ENCODE results near the gene JAKMIP2.

Gene JAKMIP2

DNA sequence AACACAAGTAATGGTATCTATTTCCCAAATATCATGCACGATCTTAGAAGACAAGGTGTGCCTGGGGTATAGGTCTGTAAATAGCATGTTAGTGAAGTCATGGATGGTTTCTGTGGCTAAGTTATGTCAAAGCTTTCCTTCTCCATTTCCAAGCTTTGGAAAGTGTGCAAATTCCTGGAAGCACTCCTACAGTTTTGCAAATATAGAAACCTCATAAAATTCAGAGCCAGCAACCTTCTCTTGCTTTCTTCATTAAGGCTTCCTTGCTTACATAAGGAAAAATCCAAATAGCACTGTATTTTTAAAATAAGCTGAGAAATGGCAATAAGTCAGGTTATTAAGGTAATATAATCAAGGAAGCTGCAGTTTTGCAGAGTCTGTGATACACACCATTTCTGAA lies 138.1 kb downstream of the JAKMIP2 start (continued):
- TF ChIP-seq ZBTB20 (tag by site-specific recombination; IDR thresholded peaks at IDR 0.05) (no peak), ZNF707 (tag by site-specific recombination; IDR thresholded peaks at IDR 0.05) (no peak), ZNF239 (tag by site-specific recombination; IDR thresholded peaks at IDR 0.05) (no peak), ZNF473 (tag by site-specific recombination; IDR thresholded peaks at IDR 0.05) (no peak), ZNF2 (tag by site-specific recombination; IDR thresholded peaks at IDR 0.05) (no peak), ZNF184 (tag by site-specific recombination; IDR thresholded peaks at IDR 0.05) (no peak)

DNA sequence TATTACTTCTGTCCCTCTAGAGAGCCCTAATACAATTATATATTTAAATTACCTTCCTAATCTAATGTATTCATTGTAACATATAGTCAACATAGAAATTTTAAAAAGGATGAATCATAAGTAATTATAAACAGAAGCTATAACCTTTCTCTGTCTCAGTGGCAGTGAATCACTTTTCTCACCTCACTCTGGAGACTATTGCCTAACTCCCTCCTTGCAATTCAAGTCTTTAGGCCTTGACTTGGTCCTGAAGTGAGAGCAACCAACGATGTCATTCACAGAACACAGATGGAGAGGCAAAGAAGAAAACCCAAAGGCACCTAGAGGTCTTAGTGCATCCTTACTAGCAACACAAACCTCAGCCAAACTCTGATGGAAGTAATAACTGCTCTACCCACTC lies 139.4 kb downstream of the JAKMIP2 start:
- CTCF ChIA-PET, result interaction anchor here (1.2 to 2.9 kb wide), 2 partner anchors 14 to 180 kb away, joined by 4 to 9 read pairs; no protein-coding TSS in a partner anchor
- H3K9me3 ChIP-seq (ENCODE audit: control insufficient read depth, insufficient read depth, low read depth, low read length), result no peaks in the 10 kb centered on the region
- no peak overlapping the region for H3K27ac ChIP-seq (ENCODE audit: extremely low read depth, low read depth, low read length)
- POLR2A ChIA-PET, result no interaction called here
- H3K4me3 ChIP-seq (ENCODE audit: low read depth, low read length), result no peak overlapping the region
- no peaks in the 10 kb centered on the region for H3K4me1 ChIP-seq (ENCODE audit: control insufficient read depth, insufficient read depth, low read length)
- TF ChIP-seq ZFP37 (tag by site-specific recombination; IDR thresholded peaks at IDR 0.05) (no peak), ZNF529 (tag by site-specific recombination; IDR thresholded peaks at IDR 0.05; ENCODE audit: insufficient replicate concordance) (no peak), RBAK (tag by site-specific recombination; IDR thresholded peaks at IDR 0.05) (no peak), ZNF664 (tag by site-specific recombination; IDR thresholded peaks at IDR 0.05) (no peak), ZNF558 (tag by site-specific recombination; IDR thresholded peaks at IDR 0.05) (no peak), ZFP3 (tag by site-specific recombination; IDR thresholded peaks at IDR 0.05; ENCODE audit: low read depth) (no peak), ZNF138 (tag by site-specific recombination; IDR thresholded peaks at IDR 0.05; ENCODE audit: borderline replicate concordance) (no peak), ZNF610 (tag by site-specific recombination; IDR thresholded peaks at IDR 0.05; ENCODE audit: borderline replicate concordance) (no peak), ZNF221 (tag by site-specific recombination; IDR thresholded peaks at IDR 0.05; ENCODE audit: borderline replicate concordance) (no peak), ZNF214 (tag by site-specific recombination; IDR thresholded peaks at IDR 0.05; ENCODE audit: borderline replicate concordance) (no peak), ZNF112 (tag by site-specific recombination; IDR thresholded peaks at IDR 0.05) (no peak), ZNF132 (tag by site-specific recombination; IDR thresholded peaks at IDR 0.05; ENCODE audit: borderline replicate concordance) (no peak), ZNF768 (tag by site-specific recombination; IDR thresholded peaks at IDR 0.05) (no peak), ZNF140 (tag by site-specific recombination; IDR thresholded peaks at IDR 0.05) (no peak)
- TF ChIP-seq, protein P1, sequence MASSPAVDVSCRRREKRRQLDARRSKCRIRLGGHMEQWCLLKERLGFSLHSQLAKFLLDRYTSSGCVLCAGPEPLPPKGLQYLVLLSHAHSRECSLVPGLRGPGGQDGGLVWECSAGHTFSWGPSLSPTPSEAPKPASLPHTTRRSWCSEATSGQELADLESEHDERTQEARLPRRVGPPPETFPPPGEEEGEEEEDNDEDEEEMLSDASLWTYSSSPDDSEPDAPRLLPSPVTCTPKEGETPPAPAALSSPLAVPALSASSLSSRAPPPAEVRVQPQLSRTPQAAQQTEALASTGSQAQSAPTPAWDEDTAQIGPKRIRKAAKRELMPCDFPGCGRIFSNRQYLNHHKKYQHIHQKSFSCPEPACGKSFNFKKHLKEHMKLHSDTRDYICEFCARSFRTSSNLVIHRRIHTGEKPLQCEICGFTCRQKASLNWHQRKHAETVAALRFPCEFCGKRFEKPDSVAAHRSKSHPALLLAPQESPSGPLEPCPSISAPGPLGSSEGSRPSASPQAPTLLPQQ (tag by site-specific recombination; IDR thresholded peaks at IDR 0.05), result no peak
- TF ChIP-seq, protein P2, sequence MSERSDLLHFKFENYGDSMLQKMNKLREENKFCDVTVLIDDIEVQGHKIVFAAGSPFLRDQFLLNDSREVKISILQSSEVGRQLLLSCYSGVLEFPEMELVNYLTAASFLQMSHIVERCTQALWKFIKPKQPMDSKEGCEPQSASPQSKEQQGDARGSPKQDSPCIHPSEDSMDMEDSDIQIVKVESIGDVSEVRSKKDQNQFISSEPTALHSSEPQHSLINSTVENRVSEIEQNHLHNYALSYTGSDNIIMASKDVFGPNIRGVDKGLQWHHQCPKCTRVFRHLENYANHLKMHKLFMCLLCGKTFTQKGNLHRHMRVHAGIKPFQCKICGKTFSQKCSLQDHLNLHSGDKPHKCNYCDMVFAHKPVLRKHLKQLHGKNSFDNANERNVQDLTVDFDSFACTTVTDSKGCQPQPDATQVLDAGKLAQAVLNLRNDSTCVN (tag by site-specific recombination; optimal IDR thresholded peaks at IDR 0.05), result no peak
- TF ChIP-seq, protein P3, sequence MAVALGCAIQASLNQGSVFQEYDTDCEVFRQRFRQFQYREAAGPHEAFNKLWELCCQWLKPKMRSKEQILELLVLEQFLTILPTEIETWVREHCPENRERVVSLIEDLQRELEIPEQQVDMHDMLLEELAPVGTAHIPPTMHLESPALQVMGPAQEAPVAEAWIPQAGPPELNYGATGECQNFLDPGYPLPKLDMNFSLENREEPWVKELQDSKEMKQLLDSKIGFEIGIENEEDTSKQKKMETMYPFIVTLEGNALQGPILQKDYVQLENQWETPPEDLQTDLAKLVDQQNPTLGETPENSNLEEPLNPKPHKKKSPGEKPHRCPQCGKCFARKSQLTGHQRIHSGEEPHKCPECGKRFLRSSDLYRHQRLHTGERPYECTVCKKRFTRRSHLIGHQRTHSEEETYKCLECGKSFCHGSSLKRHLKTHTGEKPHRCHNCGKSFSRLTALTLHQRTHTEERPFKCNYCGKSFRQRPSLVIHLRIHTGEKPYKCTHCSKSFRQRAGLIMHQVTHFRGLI (tag by site-specific recombination; IDR thresholded peaks at IDR 0.05), result no peak
- TF ChIP-seq, protein P4, sequence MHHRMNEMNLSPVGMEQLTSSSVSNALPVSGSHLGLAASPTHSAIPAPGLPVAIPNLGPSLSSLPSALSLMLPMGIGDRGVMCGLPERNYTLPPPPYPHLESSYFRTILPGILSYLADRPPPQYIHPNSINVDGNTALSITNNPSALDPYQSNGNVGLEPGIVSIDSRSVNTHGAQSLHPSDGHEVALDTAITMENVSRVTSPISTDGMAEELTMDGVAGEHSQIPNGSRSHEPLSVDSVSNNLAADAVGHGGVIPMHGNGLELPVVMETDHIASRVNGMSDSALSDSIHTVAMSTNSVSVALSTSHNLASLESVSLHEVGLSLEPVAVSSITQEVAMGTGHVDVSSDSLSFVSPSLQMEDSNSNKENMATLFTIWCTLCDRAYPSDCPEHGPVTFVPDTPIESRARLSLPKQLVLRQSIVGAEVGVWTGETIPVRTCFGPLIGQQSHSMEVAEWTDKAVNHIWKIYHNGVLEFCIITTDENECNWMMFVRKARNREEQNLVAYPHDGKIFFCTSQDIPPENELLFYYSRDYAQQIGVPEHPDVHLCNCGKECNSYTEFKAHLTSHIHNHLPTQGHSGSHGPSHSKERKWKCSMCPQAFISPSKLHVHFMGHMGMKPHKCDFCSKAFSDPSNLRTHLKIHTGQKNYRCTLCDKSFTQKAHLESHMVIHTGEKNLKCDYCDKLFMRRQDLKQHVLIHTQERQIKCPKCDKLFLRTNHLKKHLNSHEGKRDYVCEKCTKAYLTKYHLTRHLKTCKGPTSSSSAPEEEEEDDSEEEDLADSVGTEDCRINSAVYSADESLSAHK (tag by site-specific recombination; IDR thresholded peaks at IDR 0.05), result no peak
- TF ChIP-seq, protein P5, sequence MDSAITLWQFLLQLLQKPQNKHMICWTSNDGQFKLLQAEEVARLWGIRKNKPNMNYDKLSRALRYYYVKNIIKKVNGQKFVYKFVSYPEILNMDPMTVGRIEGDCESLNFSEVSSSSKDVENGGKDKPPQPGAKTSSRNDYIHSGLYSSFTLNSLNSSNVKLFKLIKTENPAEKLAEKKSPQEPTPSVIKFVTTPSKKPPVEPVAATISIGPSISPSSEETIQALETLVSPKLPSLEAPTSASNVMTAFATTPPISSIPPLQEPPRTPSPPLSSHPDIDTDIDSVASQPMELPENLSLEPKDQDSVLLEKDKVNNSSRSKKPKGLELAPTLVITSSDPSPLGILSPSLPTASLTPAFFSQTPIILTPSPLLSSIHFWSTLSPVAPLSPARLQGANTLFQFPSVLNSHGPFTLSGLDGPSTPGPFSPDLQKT (IDR thresholded peaks at IDR 0.05; ENCODE audit: borderline replicate concordance, low read depth, low read length), result no peak
- peaks cover 3 to 24% of the 10 kb centered on the region in 2 experiments; a peak in 2 of 3 replicates for H3K36me3 ChIP-seq (ENCODE audit: control insufficient read depth in 2 of 2, insufficient read depth in 1 of 2, low read length in 2 of 2)
